ENCODE results near the gene TAAR6.
"Not testable (repeated sequence)": the region's sequence is repeated elsewhere in the genome, so short reads cannot be mapped to it uniquely, and the experiment has no call there.

The TAAR6 gene

DNA sequence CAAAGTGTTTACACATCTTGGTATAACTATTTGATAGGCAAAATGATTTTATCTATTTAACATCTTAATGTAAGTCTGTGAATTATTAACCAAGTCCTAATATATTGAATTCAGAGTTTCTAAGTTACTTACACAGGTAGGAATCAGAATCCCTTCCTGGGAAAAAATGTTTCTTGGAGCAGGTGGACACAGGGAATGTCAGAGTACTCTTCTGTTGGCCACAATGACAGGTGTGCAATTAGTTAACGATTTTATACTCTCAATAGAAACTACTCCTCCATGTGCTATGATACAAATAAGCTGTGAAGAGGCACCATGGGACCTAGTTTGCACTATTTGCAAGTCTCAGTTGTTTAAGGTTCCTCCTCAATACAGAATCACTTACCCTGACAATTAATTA is 20.2 kb downstream of the TAAR6 start:
- DNase-seq: no peak

DNA sequence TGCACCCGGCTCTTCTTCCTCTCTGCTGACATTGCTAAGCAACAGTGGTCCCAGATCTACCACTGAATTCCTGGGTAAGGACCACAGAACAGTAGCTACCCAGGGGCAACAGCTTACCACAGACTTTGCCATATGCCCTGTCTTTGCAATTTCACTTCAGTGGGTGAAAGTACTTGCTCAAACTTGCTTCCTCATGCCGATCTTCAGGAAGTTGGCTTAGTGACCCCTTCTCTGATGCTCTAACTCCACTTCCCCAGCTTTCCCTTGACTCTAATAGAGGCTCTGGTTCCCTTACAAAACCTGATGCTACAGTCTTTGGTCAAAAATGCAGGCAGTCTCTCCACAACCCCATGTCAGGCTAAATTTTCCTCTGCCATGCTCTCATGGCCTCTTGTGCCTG is 22.7 kb downstream of the TAAR6 start:
- no peak for DNase-seq

DNA sequence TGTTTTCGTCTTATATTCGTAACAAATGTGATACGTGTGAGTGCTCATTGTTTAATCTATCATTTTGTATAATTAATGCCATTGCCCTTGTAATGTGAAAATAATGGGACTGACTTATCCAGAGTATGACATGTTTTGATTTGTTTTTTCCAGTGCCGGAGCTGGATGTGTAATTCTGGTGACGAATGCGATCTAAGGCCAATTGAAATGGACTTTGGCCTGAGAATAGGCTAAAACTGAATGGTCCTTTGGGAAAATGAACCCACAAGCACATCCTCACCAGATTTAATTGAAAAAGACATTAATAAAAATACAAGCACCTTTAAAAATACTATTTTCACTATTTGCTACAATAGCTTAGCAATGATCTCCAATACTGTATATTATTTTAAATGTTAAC is 26.1 kb downstream of the TAAR6 start:
- no peak for DNase-seq

DNA sequence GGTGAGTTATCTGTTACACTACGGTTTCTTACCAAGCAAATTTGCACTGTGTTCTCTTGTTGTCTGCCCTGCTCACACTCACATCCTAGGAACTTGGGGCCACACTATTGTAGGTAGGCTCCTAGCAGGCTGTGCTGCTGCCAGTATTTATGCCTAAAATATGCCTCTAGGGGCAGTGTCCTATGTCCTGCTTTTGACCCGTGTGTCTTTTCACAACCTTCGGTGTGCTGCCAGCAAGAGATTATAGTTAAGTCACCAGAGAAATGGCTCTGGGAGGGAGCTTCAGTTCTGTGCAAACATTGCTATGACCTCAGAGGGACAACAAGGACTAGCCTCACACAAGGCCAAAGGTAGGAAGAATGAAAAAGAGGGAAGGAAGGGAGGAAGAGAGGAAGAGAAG is 28.4 kb downstream of the TAAR6 start:
- DNase-seq: no peak

DNA sequence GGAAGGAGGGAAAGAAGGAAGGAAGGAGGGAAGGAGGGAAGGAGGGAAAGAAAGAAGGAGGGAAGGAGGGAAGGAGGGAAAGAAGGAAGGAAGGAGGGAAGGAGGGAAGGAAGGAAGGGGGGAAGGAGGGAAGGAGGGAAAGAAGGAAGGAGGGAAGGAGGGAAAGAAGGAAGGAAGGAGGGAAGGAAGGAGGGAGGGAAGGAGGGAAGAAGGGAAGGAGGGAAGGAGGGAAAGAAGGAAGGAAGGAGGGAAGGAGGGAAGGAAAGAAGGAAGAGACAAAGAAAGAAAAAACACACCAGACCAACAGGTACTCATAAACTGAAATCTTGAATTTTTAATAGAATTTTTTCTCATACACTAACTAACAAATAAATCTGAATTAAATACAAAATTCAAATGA is 30.8 kb downstream of the TAAR6 start:
- DNase-seq: not testable (repeated sequence)

DNA sequence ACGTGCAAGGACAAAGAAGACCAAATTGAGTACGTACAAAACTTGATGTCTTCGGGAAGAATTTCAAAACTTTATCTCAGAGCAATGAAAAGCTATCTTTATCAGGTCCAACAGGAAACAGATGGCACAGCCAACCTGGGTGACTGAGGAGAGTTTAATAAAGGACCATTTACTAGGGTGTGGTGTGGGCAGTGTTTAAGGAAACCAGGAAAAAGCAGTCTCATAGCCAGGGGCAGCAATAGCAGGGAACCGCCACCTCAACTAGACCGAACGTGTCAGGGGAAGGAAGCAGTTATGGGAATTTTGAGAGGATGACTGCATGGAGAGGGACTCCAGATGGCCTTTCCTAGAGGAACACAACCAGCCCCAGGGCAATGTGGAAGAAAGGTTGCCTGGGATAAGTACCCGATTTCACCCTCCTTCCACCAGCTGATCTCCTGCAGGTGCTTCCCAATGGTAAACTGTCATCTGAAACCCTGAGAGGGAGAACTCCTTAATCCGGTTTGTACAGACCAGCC is 34.6 kb downstream of the TAAR6 start:
- DNase-seq: no peak

DNA sequence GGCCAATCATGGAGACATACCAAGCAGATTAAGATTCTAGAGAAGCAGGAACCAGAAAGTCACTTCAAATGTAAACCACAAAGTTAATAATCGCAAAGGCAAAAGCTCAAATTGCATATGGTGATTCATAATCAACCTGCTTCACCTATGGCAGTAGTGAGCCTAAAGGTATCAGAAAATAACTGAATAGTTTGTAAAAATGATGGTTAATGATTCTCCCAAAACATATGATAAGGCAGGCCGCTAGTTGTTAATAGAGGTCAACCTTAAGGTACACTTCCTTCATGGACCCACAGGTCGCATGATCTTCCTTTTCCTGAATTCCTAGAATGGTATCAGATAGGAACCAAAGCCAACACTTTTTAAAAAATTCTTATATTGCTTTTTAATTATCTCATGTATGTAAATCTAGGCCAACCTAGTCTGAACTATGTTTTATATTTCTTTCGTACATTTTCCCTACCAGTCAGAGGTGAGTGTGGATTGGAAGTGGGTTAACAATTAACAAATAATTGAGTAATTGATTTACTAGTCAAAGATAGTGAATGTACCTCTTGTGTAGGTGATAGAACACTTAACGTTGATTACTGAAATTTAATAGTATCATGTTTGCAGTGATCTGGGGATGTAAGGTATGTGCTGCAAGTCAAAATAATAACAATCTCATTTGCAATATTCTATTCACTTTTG is 37.6 kb downstream of the TAAR6 start:
- no peak for DNase-seq

DNA sequence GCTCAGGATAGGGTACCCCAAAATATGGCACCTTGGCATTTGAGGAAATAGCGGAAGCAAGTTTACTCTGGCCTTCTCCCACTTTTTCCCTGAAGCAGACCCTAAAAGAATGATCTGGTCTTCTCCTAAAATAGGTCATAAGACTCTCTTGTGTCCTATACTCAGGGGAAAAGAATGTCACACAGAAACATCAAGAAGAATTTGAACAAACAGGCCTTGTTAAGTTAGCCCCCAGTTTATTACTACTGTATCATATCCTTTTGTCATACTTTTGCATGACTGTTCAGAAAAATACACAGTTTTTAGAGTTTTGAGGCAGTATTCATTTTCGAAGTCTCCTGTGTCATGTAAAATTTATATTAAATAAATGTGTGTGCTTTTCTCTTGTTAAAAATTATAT is 41.5 kb downstream of the TAAR6 start:
- DNase-seq: no peak

DNA sequence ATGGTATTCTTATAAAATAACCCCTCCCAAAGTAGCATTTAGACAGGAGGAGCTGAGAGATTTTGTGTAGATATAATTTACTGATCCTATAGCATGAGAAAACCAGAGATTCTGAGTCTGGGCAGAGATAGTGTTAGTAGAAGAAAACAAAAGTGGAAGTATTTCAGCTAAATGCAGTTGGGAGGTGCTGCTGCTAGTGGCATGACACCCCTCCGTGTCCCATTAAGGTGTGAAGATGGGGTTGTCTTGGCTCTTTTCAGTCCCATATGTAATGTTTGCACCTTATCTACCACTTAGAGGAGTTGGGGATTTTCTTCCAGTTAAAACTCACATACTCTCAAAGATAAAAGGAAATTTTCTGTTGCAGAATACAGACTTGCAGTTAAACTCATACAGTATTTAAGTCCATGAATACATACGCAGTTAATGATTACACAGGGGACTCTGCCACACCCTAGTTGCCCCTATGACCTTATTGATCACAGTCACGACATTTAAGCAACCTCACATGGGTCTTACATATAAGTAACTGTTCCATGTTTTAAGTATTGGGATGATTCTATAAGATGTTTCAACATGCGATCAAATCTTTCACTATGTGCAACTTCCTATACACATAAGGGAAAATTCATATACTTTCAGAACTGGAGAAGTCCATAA is 42.5 kb downstream of the TAAR6 start:
- no peak for DNase-seq

DNA sequence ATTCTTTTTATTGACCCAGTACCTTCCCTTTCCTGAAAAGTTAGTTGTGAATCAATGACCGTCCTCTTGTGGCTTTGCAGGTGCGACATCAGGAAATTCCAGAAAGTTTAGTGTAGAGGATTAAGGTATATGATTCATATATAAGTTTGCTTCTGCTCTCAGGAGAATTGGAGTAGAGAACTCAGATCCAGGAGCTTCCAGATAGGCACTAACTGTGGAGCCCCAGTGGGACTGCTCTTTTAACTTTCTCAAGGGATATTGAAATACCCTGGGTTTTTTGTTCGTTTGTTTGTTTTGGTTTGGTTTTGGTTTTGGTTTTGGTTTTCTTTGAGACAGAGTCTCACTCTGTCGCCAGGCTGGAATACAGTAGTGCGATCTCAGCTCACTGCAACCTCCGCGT is 44.4 kb downstream of the TAAR6 start:
- no peak for DNase-seq

DNA sequence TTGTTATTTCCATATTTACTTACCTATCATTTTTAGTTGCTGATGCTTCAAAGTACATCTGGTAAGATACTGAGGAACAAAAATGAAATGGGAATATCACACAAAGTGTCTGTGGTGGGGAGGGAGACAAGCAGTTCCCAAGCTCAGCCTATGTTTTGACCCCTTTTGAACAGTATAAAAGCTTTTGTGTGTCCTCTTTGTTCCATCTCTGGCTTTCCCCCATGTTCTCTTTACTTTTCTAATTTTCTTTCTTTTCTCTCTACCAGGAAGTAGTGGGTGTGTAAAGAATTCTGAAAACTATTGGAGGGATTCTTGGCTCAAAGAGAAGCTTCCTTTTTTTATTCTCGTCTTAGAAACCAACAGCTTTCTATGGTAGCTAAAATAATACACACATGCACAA is 46.6 kb downstream of the TAAR6 start:
- DNase-seq: no peak

Measured in activated effector memory CD4-positive, alpha-beta T cell treated with anti-CD3 and anti-CD28 coated beads, Interleukin-2, amount 50 U/mL, for 16 hours (primary cell).